Fibroblast of the aortic adventitia (primary cell): ENCODE results near the gene ZNF597. TPM values are rescaled to one million over a fixed set of nuclear protein-coding genes. Genes with fewer than 3 reads are reported as not detected.

Experiments used
- DNase-seq: peaks from one replicate; pipeline ENCODE4 v3.0.0-alpha.2; 2010; ENCODE audit warnings: low read depth
- H3K4me3 ChIP-seq: 2 replicates; pipeline ENCODE4 v1.5.1; 2011; ENCODE audit warnings: low read depth, mild to moderate bottlenecking, control low read depth, low read length, moderate library complexity
- small RNA-seq: library from RNA; depleted of rRNA; stranded (forward); fragments of <200 nt; gene quantifications from one replicate; pipeline ENCODE3, GENCODE V24; 2012
- total RNA-seq: library from RNA; depleted of rRNA; stranded (reverse); fragments of >200 nt; gene quantifications from 2 replicates; pipeline ENCODE4 v1.2.3, GENCODE V29; 2012; ENCODE audit warnings: low replicate concordance
- TF ChIP-seq, protein P1 (sequence below): IDR thresholded peaks from 2 replicates; pipeline ENCODE4 v1.5.1; 2011; ENCODE audit warnings: mild to moderate bottlenecking, low read length, control low read depth, inconsistent platforms; ENCODE audit not compliant: insufficient read depth

Gene ZNF597
- total RNA-seq, 1 donor, result 2.8 TPM

DNA sequence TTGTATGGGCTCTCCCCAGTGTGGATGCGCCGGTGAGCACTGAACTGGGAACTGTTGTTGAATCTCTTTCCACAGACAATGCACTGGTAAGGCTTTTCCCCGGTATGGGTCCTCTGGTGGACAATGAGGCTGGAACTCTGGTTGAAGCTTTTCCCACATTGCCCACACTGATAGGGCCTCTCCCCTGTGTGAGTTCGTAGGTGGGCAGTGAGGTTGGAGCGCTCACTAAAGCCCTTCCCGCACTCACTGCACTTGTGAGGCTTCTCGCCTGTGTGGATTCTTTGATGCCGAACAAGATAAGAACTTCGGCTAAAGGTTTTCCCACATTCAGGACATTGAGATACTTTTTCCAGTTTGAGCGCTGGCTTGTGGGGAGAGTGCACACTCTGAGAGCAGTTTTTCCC is 60.3 kb downstream of the ZNF597 start:
- TF ChIP-seq, protein P1, sequence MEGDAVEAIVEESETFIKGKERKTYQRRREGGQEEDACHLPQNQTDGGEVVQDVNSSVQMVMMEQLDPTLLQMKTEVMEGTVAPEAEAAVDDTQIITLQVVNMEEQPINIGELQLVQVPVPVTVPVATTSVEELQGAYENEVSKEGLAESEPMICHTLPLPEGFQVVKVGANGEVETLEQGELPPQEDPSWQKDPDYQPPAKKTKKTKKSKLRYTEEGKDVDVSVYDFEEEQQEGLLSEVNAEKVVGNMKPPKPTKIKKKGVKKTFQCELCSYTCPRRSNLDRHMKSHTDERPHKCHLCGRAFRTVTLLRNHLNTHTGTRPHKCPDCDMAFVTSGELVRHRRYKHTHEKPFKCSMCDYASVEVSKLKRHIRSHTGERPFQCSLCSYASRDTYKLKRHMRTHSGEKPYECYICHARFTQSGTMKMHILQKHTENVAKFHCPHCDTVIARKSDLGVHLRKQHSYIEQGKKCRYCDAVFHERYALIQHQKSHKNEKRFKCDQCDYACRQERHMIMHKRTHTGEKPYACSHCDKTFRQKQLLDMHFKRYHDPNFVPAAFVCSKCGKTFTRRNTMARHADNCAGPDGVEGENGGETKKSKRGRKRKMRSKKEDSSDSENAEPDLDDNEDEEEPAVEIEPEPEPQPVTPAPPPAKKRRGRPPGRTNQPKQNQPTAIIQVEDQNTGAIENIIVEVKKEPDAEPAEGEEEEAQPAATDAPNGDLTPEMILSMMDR, result no peak
- H3K4me3 ChIP-seq, result no peak overlapping the region
- DNase-seq, result peak; percentile 1

Small RNA genes lying within 50 kb of the gene (small RNA-seq; reads per million reads assigned to genes)
- gene MIR6126, result not detected

Other genes starting within 250 kb of the ZNF597 start
- 6.6 and 9.7 TPM in 2 replicates for gene ZNF200, start 208.3 kb downstream of the ZNF597 start, total RNA-seq
- under 0.01 TPM in 1 of 2 replicates, not detected in the other for gene MEFV, start 186.9 kb downstream of the ZNF597 start, total RNA-seq
- 30.6 and 95.5 TPM in 2 replicates for gene ZNF263, start 160.0 kb downstream of the ZNF597 start, total RNA-seq
- 1.9 and 6.4 TPM in 2 replicates for gene TIGD7, start 138.1 kb downstream of the ZNF597 start, total RNA-seq
- 14.6 and 23.6 TPM in 2 replicates for gene ZNF75A, start 138.0 kb downstream of the ZNF597 start, total RNA-seq
- 0.09 TPM in 1 of 2 replicates, not detected in the other for gene OR2C1, start 87.6 kb downstream of the ZNF597 start, total RNA-seq
- 9.0 and 12.7 TPM in 2 replicates for gene ZSCAN32, start 42.5 kb downstream of the ZNF597 start, total RNA-seq
- gene ZNF174, start 42.3 kb downstream of the ZNF597 start, total RNA-seq, result 8.0 TPM in 2 replicates
- gene NAA60, start 176 bp upstream of the ZNF597 start, total RNA-seq, result 13.0 and 16.6 TPM in 2 replicates
- gene C16orf90, start 52.0 kb upstream of the ZNF597 start, total RNA-seq, result not detected in 2 replicates
- gene CLUAP1, start 57.5 kb upstream of the ZNF597 start, total RNA-seq, result 20.9 and 105 TPM in 2 replicates
- not detected in 2 replicates for gene NLRC3, start 133.9 kb upstream of the ZNF597 start, total RNA-seq
- 4.3 and 7.0 TPM in 2 replicates for gene SLX4, start 168.1 kb upstream of the ZNF597 start, total RNA-seq
- 5.8 and 11.8 TPM in 2 replicates for gene DNASE1, start 211.2 kb upstream of the ZNF597 start, total RNA-seq